Spleen (tissue), 7 donors: ENCODE measurements around the gene PPP6R3.

Experiments used
- CTCF ChIP-seq, 11 experiments: fragments of 200-600 bp in 7 of 11; fragments of 450-650 bp in 4 of 11; sonication (generic) in 4 of 11; IDR thresholded peaks in 8 of 11; conservative IDR thresholded peaks in 3 of 11; 1 replicate in 7 of 11; 2 replicates in 4 of 11; pipeline versions ENCODE4 v1.4.0 to v1.8.0; 2016 to 2021; ENCODE audit warnings: antibody characterized with exemption in 11 of 11, inconsistent platforms in 4 of 11, mild to moderate bottlenecking in 1 of 11
- POLR2A ChIP-seq, 3 donors: fragments of 450-650 bp; IDR thresholded peaks; one replicate each; pipeline ENCODE4 v1.5.1; 2017; ENCODE audit warnings: antibody characterized with exemption in 3 of 3, mild to moderate bottlenecking in 1 of 3
- POLR2AphosphoS5 ChIP-seq, 3 donors: sonication (generic); formaldehyde crosslinking; IDR thresholded peaks; one replicate each; pipeline ENCODE4 v1.5.1; 2017; ENCODE audit warnings: antibody characterized with exemption in 3 of 3
- donor health status: DM: no; HTN: no; CAD: no; lungs with moderate emphysema.
- donor health status: DM: no; HTN: no; CAD: no.
- donor health status: DM: no; HTN: no; CAD: no.

GRCh38 chr11:68505596-68505995, 45.0 kb downstream of the PPP6R3 start:
- TF ChIP-seq CTCF (IDR thresholded peaks at IDR 0.05 in 8 of 11, conservative IDR thresholded peaks at IDR 0.05 in 3 of 11) (no peak), POLR2AphosphoS5 (IDR thresholded peaks at IDR 0.05) (no peak), POLR2A (IDR thresholded peaks at IDR 0.05) (no peak)
